Prostate gland (tissue), 2 donors: Measurements from ENCODE around the gene SLC24A4. TPM values are rescaled to one million over a fixed set of nuclear protein-coding genes. Genes with fewer than 3 reads are reported as not detected.

ENCODE experiments used
- DNase-seq: peaks from one replicate; pipeline ENCODE4 v3.0.0-alpha.2; 2019; ENCODE audit warnings: low spot score
- H3K27ac ChIP-seq, 2 donors: fragments of 200-600 bp; sonication (generic); 2 replicates each; pipeline ENCODE4 v1.5.1; 2017 to 2019
- H3K27me3 ChIP-seq: fragments of 200-600 bp; sonication (generic); replicated peaks from 2 replicates; pipeline ENCODE4 v1.5.1; 2019; ENCODE audit not compliant: insufficient read depth
- H3K36me3 ChIP-seq, 2 donors: fragments of 200-600 bp; sonication (generic); 1 replicate in 1 of 2; 2 replicates in 1 of 2; pipeline versions ENCODE4 v1.5.1 to v1.8.1; 2017 to 2019
- H3K4me1 ChIP-seq: fragments of 200-600 bp; sonication (generic); replicated peaks from 2 replicates; pipeline ENCODE4 v1.5.1; 2019
- H3K4me3 ChIP-seq, 2 donors: fragments of 200-600 bp; sonication (generic); 2 replicates each; pipeline ENCODE4 v1.5.1; 2017 to 2019
- H3K9me3 ChIP-seq: fragments of 200-600 bp; sonication (generic); 2 replicates; pipeline ENCODE4 v1.5.1; 2017
- POLR2A ChIP-seq: fragments of 450-650 bp; IDR thresholded peaks from one replicate; pipeline ENCODE4 v1.6.1; 2016; ENCODE audit warnings: antibody characterized with exemption, mild to moderate bottlenecking
- POLR2AphosphoS5 ChIP-seq: sonication (generic); formaldehyde crosslinking; IDR thresholded peaks from one replicate; pipeline ENCODE4 v1.6.1; 2017; ENCODE audit warnings: antibody characterized with exemption
- WGBS: methylation state at CpG from one replicate; pipeline ENCODE4 v1.1.5; 2018; 5-methylcytosine and 5-hydroxymethylcytosine counted together
- intact Hi-C: fragments of 100-400 bp; cut with DNase I; formaldehyde crosslinking; loops from one replicate; pipeline ENCODE4 v1.14.2; 2022
- total RNA-seq, 2 donors: library from RNA; depleted of rRNA; stranded (reverse); fragments of >200 nt; gene quantifications; one replicate each; pipeline ENCODE4 v1.1.0, GENCODE V29; 2016
- TF ChIP-seq, protein P1 (sequence below), 4 experiments: fragments of 200-600 bp in 2 of 4; fragments of 450-650 bp in 2 of 4; sonication (generic) in 2 of 4; IDR thresholded peaks; 1 replicate in 3 of 4; 2 replicates in 1 of 4; pipeline ENCODE4 v1.5.1; 2016 to 2019; ENCODE audit warnings: antibody characterized with exemption in 4 of 4, mild to moderate bottlenecking in 2 of 4, moderate library complexity in 2 of 4

SLC24A4 gene
- total RNA-seq, 2 donors from 2014 or later = 0.82 to 7.2 TPM

DNA sequence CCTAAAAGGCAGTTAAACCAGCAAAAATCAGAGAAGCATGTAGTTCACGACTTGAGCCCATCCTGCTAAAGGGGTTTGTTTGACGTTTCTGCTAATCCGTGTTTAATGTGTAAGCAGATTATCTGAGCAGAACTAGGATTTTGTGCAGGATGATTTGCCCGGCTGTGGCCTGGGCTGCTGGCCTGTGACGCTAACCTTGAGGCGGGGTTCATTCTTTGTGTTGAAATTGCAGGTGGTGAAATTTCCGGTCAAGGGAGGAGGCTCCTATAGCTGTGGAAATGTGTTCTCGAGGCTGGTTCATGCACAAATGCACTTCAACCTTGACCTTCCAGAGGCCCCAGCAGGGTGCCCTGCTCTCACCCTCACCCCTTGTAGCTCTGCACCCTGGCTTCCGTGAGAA, 63.7 kb downstream of the SLC24A4 start:
- DNase-seq = no peak
- no peak overlapping the region for H3K27ac ChIP-seq

DNA sequence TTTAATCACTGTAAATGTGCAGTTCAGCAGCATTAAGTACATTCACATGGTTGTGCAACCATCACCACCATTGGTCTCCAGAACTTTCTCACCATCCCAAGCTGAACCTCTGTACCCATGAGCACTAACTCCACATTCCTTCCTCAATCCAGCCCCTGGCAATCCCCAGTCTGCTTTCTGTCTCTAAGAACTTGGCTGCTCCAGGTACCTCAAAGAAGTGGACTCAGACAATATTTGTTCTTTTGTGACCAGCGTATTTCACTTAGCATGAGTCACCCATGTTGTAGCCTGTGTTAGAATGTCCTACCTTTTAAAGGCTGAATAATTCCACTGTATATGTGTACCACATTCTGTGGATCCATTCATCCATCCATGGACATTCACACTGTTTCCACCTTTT, 64.6 kb downstream of the SLC24A4 start:
- no peak for TF ChIP-seq POLR2AphosphoS5
- TF ChIP-seq, protein P1, sequence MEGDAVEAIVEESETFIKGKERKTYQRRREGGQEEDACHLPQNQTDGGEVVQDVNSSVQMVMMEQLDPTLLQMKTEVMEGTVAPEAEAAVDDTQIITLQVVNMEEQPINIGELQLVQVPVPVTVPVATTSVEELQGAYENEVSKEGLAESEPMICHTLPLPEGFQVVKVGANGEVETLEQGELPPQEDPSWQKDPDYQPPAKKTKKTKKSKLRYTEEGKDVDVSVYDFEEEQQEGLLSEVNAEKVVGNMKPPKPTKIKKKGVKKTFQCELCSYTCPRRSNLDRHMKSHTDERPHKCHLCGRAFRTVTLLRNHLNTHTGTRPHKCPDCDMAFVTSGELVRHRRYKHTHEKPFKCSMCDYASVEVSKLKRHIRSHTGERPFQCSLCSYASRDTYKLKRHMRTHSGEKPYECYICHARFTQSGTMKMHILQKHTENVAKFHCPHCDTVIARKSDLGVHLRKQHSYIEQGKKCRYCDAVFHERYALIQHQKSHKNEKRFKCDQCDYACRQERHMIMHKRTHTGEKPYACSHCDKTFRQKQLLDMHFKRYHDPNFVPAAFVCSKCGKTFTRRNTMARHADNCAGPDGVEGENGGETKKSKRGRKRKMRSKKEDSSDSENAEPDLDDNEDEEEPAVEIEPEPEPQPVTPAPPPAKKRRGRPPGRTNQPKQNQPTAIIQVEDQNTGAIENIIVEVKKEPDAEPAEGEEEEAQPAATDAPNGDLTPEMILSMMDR (IDR thresholded peaks at IDR 0.05) = no peak
- no peak for TF ChIP-seq POLR2A
- Histone ChIP-seq H3K27ac (no peak overlapping the region), H3K9me3 (no peaks in the 10 kb centered on the region), H3K4me1 (no peaks in the 10 kb centered on the region), H3K36me3 (no peaks in the 10 kb centered on the region), H3K4me3 (no peak overlapping the region), H3K27me3 (no peaks in the 10 kb centered on the region)
- 96% methylated on average over 1 of the region's 1 CpG for WGBS
- no peak for DNase-seq
- intact Hi-C loops = no loop called here

More for the DNA sequence above, 63.7 kb downstream of the SLC24A4 start:
- 68% methylated on average over 9 of the region's 9 CpGs for WGBS
- Histone ChIP-seq H3K9me3 (no peaks in the 10 kb centered on the region), H3K4me3 (no peak overlapping the region), H3K27me3 (no peaks in the 10 kb centered on the region), H3K36me3 (no peaks in the 10 kb centered on the region), H3K4me1 (no peaks in the 10 kb centered on the region)
- intact Hi-C loops = no loop called here
- TF ChIP-seq POLR2AphosphoS5 = no peak
- TF ChIP-seq POLR2A = no peak
- TF ChIP-seq, protein P1 (IDR thresholded peaks at IDR 0.05) = no peak

DNA sequence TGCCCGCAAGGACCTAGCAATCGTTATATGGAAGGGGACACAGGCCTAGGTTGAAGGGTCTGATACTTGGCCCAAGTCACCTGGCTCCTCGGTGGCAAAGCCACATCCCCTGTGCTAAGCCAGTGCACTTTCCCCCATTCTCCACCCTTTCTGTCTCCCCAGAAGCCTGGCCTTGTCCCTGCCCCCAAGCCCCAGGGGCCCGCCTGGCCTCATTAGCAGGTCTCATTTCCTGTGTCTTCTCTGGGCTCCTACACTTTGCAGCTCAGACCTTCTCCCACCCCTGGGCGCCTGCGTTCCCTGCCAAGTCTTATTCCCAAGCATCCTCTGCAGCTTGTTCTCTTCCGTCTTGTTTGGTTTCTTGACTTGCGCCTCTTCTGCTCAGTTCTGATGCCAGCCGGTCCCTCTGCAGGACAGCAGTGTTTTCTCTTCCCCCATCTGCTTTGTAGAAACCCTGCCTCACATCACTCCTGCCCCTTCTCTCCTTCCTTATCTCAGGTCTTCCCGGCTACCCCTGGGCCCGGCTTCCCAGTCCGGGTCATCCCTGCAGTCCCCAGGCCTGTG, 66.7 kb downstream of the SLC24A4 start:
- Histone ChIP-seq H3K9me3 (no peaks in the 10 kb centered on the region), H3K27me3 (no peaks in the 10 kb centered on the region), H3K27ac (no peak overlapping the region), H3K36me3 (no peaks in the 10 kb centered on the region), H3K4me1 (no peaks in the 10 kb centered on the region), H3K4me3 (no peak overlapping the region)
- DNase-seq = no peak
- WGBS = 78% methylated on average over 12 of the region's 12 CpGs
- intact Hi-C loops = no loop called here
- TF ChIP-seq POLR2A = no peak
- TF ChIP-seq, protein P1 (IDR thresholded peaks at IDR 0.05) = no peak
- TF ChIP-seq POLR2AphosphoS5 = no peak

DNA sequence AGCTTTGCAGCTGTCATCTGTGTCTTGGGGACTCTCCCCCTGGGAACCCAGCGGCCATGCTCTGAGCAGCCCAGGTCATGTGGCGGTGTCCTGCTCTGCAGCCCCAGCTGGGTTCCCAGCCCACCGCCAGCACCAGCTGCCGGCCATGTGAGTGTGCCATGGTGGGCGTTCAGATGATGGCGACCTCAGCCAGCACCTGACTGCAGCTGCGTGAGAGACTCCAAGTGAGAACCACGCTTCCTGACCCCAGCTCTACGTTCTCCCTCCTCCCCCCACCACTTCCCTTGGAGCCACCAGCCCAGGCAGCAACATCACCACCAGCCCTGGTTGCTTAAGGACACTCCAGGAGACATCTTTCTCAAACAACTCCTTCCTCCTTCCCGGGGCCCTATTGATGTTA, 68.8 kb downstream of the SLC24A4 start:
- Histone ChIP-seq H3K27me3 (no peaks in the 10 kb centered on the region), H3K36me3 (no peaks in the 10 kb centered on the region), H3K4me1 (no peaks in the 10 kb centered on the region), H3K4me3 (no peak overlapping the region), H3K27ac (no peak overlapping the region), H3K9me3 (no peaks in the 10 kb centered on the region)
- no peak for DNase-seq
- no peak for TF ChIP-seq POLR2AphosphoS5
- no peak for TF ChIP-seq POLR2A
- TF ChIP-seq, protein P1 (IDR thresholded peaks at IDR 0.05) = no peak
- intact Hi-C loops = no loop called here
- WGBS = 86% methylated on average over 10 of the region's 10 CpGs

DNA sequence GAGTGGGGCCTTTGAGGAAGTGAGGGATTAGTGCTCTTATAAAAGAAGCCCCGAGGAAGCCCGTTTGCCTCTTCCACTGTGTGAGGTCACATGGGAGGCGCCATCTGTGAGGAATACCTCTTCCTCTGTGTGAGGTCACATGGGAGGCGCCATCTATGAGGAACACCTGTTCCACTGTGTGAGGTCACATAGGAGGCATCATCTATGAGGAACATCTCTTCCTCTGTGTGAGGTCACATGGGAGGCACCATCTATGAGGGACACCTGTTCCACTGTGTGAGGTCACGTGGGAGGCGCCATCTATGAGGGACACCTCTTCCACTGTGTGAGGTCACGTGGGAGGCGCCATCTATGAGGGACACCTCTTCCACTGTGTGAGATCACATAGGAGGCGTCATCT, 69.7 kb downstream of the SLC24A4 start:
- 84% methylated on average over 9 of the region's 9 CpGs for WGBS
- Histone ChIP-seq H3K4me1 (no peaks in the 10 kb centered on the region), H3K4me3 (no peak overlapping the region), H3K27me3 (no peaks in the 10 kb centered on the region), H3K36me3 (no peaks in the 10 kb centered on the region), H3K27ac (no peak overlapping the region), H3K9me3 (no peaks in the 10 kb centered on the region)
- DNase-seq = no peak
- TF ChIP-seq POLR2A = no peak
- no peak for TF ChIP-seq POLR2AphosphoS5
- TF ChIP-seq, protein P1 (IDR thresholded peaks at IDR 0.05) = no peak
- intact Hi-C loops = no loop called here
